Stimulated activated naive CD4-positive, alpha-beta T cell treated with Interleukin-2 at 50 U/mL for 16 hours (primary cell): Measurements from ENCODE around the gene PSMF1.
"Not testable (repeated sequence)": the region's sequence is repeated elsewhere in the genome, so short reads cannot be mapped to it uniquely, and the experiment has no call there.

Source experiments
- DNase-seq: peaks from one replicate; lab custom pipeline; 2025; lab: John Stamatoyannopoulos, UW

PSMF1 gene

DNA sequence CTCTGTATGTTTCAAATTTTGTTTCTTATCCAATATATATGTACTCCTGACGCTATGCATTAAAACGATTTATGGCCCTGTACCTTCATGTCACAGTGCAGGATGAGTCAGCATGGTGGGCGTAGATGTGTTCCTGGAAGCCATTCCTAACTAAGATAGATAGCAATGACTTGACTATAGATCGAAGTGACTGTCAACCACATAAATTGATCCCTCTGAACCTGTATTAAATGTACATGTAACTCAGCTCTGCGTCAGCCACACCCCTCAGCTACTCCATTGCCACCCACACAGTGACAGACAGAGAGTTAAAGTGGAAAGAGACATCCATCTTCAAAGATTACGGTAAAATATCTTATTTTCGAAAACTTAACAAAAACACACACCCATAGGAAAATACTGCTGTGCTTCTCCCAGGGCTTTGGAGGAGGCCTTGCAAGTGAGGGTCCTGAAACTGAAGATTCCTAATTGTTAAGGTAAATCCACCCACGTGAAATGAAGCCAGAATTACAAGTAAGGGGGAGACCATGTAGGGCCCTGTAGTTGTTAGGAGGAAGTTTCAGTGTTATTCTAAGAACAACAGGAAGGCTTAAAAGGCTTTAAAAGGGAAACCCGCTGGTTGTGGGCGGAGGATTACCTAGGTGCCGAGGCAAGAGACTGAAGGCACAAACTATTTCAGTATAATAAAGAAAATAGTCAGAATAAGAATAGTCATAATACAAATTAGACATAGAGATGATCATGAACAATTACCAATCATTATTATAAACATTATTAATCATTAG, 97.2 kb downstream of the PSMF1 start:
- DNase-seq, result peak; percentile 62

DNA sequence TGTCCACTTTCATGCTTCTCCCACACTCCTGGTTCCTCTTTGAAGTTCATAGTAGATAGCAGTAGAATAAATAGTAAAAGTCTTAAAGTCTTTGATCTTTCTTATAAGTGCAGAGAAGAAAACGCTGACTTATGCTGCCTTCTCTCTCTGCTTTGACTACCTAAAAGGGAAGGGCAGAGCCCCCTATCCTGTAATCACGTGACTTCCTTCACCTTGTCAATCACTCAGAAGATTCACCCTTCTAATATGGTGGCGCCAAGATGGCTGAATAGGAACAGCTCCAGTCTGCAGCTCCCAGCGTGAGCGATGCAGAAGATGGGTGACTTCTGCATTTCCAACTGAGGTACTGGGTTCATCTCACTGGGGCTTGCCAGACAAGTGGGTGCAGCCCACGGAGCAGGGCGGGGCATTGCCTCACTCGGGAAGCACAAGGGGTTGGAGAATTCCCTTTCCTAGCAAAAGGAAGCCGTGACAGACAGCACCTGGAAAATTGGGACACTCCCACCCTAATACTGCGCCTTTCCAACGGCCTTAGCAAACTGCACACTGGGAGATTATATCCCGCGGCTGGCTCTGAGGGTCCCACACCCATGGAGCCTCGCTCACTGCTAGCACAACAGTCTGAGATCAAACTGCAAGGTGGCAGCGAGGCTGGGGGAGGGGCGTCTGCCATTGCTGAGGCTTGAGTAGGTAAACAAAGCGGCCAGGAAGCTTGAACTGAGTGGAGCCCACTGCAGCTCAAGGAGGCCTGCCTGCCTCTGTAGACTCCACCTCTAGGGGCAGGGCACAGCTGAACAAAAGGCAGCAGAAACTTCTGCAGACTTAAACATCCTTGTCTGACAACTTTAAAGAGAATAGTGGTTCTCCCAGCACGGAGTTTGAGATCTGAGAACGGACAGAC, 98.4 kb downstream of the PSMF1 start:
- not testable (repeated sequence) for DNase-seq
